ENCODE results near the gene ODAD4. TPM values are rescaled to one million over a fixed set of nuclear protein-coding genes. Genes with fewer than 3 reads are reported as not detected.

The ODAD4 gene
- total RNA-seq, 2 donors from 2014 or later, result 0.15 to 0.19 TPM

DNA sequence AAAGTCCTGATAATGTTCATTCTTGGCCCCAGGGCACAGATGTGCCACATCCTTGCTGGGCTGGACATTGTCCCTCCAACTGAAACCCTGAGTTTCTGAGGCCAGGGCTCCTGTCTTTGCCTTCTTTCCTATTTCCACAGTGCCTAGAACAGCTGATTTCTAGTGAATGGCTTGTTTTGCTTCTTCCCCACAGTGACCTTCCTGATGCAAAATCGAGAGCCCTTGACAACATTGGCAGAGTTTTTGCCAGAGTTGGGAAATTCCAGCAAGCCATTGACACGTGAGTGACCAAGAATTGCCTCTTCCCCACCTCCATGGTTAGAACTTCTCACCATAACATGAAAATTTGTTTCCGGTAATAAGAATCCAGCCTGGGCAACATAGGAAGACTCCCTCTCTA is 14.5 kb downstream of the ODAD4 start:
- DNase-seq, result no peak
- Histone ChIP-seq H3K36me3 (no peaks in the 10 kb centered on the region), H3K27me3 (no peaks in the 10 kb centered on the region), H3K9me3 (no peaks in the 10 kb centered on the region), H3K27ac (no peak overlapping the region), H3K9ac (ENCODE audit: low read depth in 2 of 2, low read length in 2 of 2) (no peak overlapping the region), H3K4me1 (no peaks in the 10 kb centered on the region), H3K4me3 (no peak overlapping the region)
- TF ChIP-seq, protein P1, sequence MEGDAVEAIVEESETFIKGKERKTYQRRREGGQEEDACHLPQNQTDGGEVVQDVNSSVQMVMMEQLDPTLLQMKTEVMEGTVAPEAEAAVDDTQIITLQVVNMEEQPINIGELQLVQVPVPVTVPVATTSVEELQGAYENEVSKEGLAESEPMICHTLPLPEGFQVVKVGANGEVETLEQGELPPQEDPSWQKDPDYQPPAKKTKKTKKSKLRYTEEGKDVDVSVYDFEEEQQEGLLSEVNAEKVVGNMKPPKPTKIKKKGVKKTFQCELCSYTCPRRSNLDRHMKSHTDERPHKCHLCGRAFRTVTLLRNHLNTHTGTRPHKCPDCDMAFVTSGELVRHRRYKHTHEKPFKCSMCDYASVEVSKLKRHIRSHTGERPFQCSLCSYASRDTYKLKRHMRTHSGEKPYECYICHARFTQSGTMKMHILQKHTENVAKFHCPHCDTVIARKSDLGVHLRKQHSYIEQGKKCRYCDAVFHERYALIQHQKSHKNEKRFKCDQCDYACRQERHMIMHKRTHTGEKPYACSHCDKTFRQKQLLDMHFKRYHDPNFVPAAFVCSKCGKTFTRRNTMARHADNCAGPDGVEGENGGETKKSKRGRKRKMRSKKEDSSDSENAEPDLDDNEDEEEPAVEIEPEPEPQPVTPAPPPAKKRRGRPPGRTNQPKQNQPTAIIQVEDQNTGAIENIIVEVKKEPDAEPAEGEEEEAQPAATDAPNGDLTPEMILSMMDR (IDR thresholded peaks at IDR 0.05), result no peak
- intact Hi-C loops (cut with DNase I), result no loop called here

DNA sequence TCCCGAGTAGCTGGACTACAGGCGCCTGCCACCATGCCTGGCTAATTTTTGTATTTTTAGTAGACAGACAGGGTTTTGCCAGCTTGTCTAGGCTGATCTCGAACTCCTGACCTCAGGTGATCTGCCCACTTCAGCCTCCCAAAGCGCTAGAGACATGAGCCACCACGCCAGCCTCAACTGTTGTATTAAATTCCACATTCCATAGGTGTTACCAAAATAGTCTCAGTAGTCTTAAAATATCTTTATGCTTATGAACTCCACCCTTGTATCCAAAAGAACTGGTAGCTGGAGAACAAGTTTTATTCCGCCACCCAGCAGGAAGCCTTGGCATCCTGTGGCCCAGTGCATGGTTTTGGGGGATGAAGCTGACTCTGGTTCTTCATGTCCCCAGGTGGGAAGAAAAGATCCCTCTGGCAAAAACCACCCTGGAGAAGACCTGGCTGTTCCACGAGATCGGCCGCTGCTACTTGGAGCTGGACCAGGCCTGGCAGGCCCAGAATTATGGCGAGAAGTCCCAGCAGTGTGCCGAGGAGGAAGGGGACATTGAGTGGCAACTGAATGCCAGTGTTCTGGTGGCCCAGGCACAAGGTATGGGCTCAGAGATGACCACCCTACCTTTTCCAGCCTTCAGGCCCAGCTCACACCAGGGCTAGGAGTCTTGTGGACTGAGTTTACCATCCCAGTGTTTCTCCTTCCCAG is 18.5 kb downstream of the ODAD4 start:
- Histone ChIP-seq H3K9ac (ENCODE audit: low read depth in 2 of 2, low read length in 2 of 2) (no peak overlapping the region), H3K27me3 (no peaks in the 10 kb centered on the region), H3K27ac (no peak overlapping the region), H3K4me3 (no peak overlapping the region), H3K9me3 (no peaks in the 10 kb centered on the region), H3K4me1 (no peaks in the 10 kb centered on the region), H3K36me3 (no peaks in the 10 kb centered on the region)
- no peak for DNase-seq
- intact Hi-C loops (cut with DNase I), result no loop called here
- TF ChIP-seq, protein P1 (IDR thresholded peaks at IDR 0.05), result no peak

DNA sequence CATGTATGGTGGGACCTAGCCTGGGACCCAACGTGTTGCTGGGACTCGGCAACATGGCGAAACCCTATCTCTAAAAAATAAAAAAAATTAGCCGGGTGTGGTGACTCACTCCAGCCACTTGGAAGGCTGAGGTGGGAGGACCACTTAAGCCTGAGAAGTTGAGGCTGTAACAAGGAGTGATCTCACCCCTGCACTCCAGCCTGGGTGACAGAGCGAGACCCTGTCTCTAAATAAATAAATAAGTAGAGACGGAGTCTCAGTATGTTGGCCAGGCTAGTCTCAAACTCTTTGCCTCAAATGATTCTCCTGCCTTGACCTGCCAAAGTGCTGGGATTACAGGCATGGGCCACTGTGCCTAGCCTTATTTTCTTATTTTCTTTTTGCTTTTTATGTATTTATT is 26.1 kb downstream of the ODAD4 start:
- Histone ChIP-seq H3K27me3 (no peaks in the 10 kb centered on the region), H3K27ac (no peak overlapping the region), H3K9ac (ENCODE audit: low read depth in 2 of 2, low read length in 2 of 2) (no peak overlapping the region), H3K4me1 (peaks cover 6% of the 10 kb centered on the region), H3K36me3 (no peaks in the 10 kb centered on the region), H3K4me3 (no peak overlapping the region), H3K9me3 (no peaks in the 10 kb centered on the region)
- intact Hi-C loops (cut with DNase I), result no loop called here
- TF ChIP-seq, protein P1 (IDR thresholded peaks at IDR 0.05), result no peak
- no peak for DNase-seq

DNA sequence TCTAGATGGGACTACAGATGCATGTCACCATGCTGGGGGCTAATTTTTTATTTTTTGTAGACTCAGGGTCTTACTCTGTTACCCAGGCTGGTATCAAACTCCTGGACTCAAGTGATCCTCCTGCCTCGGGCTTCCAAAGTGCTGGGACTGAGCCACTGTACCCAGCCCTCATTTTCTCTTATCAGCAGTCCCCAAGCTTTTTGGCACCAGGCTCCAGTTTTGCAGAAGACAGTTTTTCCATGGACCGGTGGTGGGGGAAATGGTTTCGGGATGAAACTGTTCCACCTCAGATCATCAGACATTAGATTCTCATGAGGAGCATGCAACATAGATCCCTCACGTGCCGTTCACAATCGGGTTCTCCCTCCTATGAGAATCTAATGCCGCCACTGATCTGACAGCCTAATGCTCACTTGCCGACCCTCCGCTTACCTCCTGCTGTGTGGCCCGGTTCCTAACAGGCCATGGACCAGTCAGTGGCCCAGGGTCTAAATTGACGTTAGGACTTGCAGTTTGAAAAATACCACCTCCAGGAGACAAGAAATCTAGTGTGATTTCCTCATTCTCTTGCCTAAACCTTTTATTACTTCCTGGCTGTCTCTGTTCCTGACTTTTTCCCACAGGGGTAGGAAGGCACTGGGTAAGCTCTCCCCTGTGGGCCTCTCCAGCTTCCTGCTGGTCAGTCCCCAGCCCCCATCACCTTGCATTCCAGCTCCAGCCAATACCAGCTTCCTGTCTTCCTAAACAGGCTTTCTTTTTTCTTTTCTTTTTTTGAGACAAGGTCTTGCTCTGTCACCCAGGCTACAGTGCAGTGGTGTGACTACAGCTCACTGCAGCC is 26.8 kb downstream of the ODAD4 start:
- H3K36me3 ChIP-seq, result no peaks in the 10 kb centered on the region
- no peaks in the 10 kb centered on the region for H3K9me3 ChIP-seq
- no peak overlapping the region for H3K4me3 ChIP-seq
- intact Hi-C loops (cut with DNase I), result no loop called here
- DNase-seq, result no peak
- TF ChIP-seq, protein P1 (IDR thresholded peaks at IDR 0.05), result no peak
- no peak overlapping the region for H3K9ac ChIP-seq (ENCODE audit: low read depth in 2 of 2, low read length in 2 of 2)
- H3K27ac ChIP-seq, result peak overlapping the region; percentile 8
- H3K27me3 ChIP-seq, result no peaks in the 10 kb centered on the region
- peaks cover 6% of the 10 kb centered on the region for H3K4me1 ChIP-seq

DNA sequence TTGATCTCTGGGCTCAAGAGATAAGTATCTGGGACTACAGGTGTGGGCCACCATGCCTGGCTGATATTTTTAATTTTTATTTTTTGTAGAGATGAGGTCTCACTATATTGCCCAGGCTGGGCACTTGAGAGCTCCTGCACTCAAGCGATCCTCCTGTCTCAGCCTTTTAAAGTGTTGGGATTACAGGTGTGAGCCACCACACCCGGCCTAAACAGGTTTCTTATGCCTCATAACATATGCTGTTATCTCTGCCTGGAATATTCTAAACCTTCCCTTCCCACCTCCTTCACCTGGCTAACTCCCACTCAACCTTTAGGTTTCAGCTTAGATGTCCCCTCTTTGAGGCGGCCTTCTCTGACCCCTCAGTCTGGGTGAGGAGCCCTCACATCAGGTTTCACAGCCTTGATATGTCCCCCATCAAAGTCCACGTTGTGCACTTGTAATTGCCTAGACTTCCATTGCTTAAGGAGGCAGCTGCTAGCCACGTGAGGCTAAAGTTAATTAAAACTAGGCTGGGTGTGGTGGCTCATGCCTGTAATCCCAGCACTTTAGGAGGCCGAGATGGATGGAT is 27.5 kb downstream of the ODAD4 start:
- H3K27me3 ChIP-seq, result no peaks in the 10 kb centered on the region
- no peak for DNase-seq
- intact Hi-C loops (cut with DNase I), result no loop called here
- peaks cover 6% of the 10 kb centered on the region for H3K4me1 ChIP-seq
- no peaks in the 10 kb centered on the region for H3K36me3 ChIP-seq
- H3K9ac ChIP-seq (ENCODE audit: low read depth in 2 of 2, low read length in 2 of 2), result no peak overlapping the region
- no peak overlapping the region for H3K4me3 ChIP-seq
- H3K27ac ChIP-seq, result peak overlapping the region; percentile 20
- no peaks in the 10 kb centered on the region for H3K9me3 ChIP-seq
- TF ChIP-seq, protein P1 (IDR thresholded peaks at IDR 0.05), result no peak
